LoVo (cell line): Measurements from ENCODE around the gene CSF3.

ENCODE experiments used
- DNase-seq: peaks from one replicate; pipeline ENCODE4 v3.0.0-alpha.2; 2016; ENCODE audit warnings: low spot score

CSF3 gene

GRCh38 chr17:40015005-40015997 lies at the start of gene CSF3:
CSF3 (plus strand) TSS chr17:40015440; CDS start chr17:40015475, 35 bp downstream.
- DNase-seq: no peak

- DNase-seq: no peak
These were observed 48.5 kb upstream of the CSF3 start for GRCh38 chr17:39966771-39967170.

- DNase-seq: no peak
These were observed 46.5 kb upstream of the CSF3 start for GRCh38 chr17:39968761-39969160.

- no peak for DNase-seq
These were observed 45.9 kb upstream of the CSF3 start for GRCh38 chr17:39969375-39969774.

GRCh38 chr17:39970157-39970692 lies 45.0 kb upstream of the CSF3 start:
- no peak for DNase-seq

GRCh38 chr17:39971076-39971603 lies 44.1 kb upstream of the CSF3 start:
- no peak for DNase-seq

GRCh38 chr17:39972271-39972670 lies 43.0 kb upstream of the CSF3 start:
- no peak for DNase-seq

- DNase-seq: no peak
These were observed 41.7 kb upstream of the CSF3 start for GRCh38 chr17:39973496-39973895.

GRCh38 chr17:39974433-39974832 lies 40.8 kb upstream of the CSF3 start:
- no peak for DNase-seq

GRCh38 chr17:39975801-39976200 lies 39.4 kb upstream of the CSF3 start:
- DNase-seq: no peak

- DNase-seq: peak; percentile 12
These were observed 36.1 kb upstream of the CSF3 start for GRCh38 chr17:39979016-39979670.

- peak; percentile 53 for DNase-seq
These were observed 35.3 kb upstream of the CSF3 start for GRCh38 chr17:39979893-39980350.

- DNase-seq: peak; percentile 98
These were observed 34.7 kb upstream of the CSF3 start, which contains the start of gene PSMD3 for GRCh38 chr17:39980351-39981206. PSMD3 (plus strand) TSS chr17:39980807; CDS start chr17:39980971, 164 bp downstream.

GRCh38 chr17:39981207-39981741 lies 34.0 kb upstream of the CSF3 start:
- no peak for DNase-seq

- no peak for DNase-seq
These were observed 33.4 kb upstream of the CSF3 start for GRCh38 chr17:39981766-39982375.

- no peak for DNase-seq
These were observed 26.9 kb upstream of the CSF3 start for GRCh38 chr17:39988206-39988810.

GRCh38 chr17:39994448-39994847 lies 20.8 kb upstream of the CSF3 start:
- no peak for DNase-seq

GRCh38 chr17:39995438-39995837 lies 19.8 kb upstream of the CSF3 start:
- no peak for DNase-seq

- no peak for DNase-seq
These were observed 19.1 kb upstream of the CSF3 start for GRCh38 chr17:39996162-39996561.

- no peak for DNase-seq
These were observed 18.4 kb upstream of the CSF3 start for GRCh38 chr17:39996800-39997199.
